DND-41 (cell line): ENCODE data around the gene CLEC2D.
"Not testable (repeated sequence)": the region's sequence is repeated elsewhere in the genome, so short reads cannot be mapped to it uniquely, and the experiment has no call there.

ENCODE experiments used
- ATAC-seq: fragments of 200-7000 bp; cut with Tn5 transposase; 3 replicates; pipeline ENCODE4 v1.9.1; 2021; ENCODE audit warnings: low read depth; ENCODE audit not compliant: insufficient read depth
- DNase-seq: peaks from one replicate; pipeline ENCODE4 v3.0.0-alpha.2; 2020
- H2AFZ ChIP-seq: 2 replicates; pipeline ENCODE4 v1.6.0; 2012; ENCODE audit warnings: low read depth, low read length
- H3K27ac ChIP-seq: 2 replicates; pipeline ENCODE4 v1.5.1; 2012; ENCODE audit warnings: low read length, inconsistent platforms
- H3K27me3 ChIP-seq: fragments of 200-600 bp; sonication (generic); 2 replicates; pipeline ENCODE4 v1.6.0; 2012; ENCODE audit warnings: low read length, mild to moderate bottlenecking, inconsistent platforms; ENCODE audit not compliant: insufficient read depth, poor library complexity
- H3K36me3 ChIP-seq: 2 replicates; pipeline ENCODE4 v1.5.1; 2012; ENCODE audit warnings: low read length, inconsistent platforms; ENCODE audit not compliant: insufficient read depth
- H3K4me1 ChIP-seq: 2 replicates; pipeline ENCODE4 v1.5.1; 2012; ENCODE audit warnings: mild to moderate bottlenecking, low read length; ENCODE audit not compliant: insufficient read depth
- H3K4me2 ChIP-seq: 2 replicates; pipeline ENCODE4 v1.6.0; 2012; ENCODE audit warnings: mild to moderate bottlenecking, moderate library complexity, low read length, inconsistent platforms; ENCODE audit not compliant: insufficient read depth
- H3K4me3 ChIP-seq, 2 experiments: fragments of 200-600 bp in 1 of 2; shearing (Covaris generic) in 1 of 2; 2 replicates each; pipeline ENCODE4 v1.5.1; 2012 to 2016; ENCODE audit warnings: inconsistent platforms in 2 of 2, low read length in 2 of 2, mild to moderate bottlenecking in 2 of 2, low read depth in 1 of 2, moderate library complexity in 1 of 2
- H3K79me2 ChIP-seq: 2 replicates; pipeline ENCODE4 v1.6.0; 2012; ENCODE audit warnings: low read length, inconsistent platforms; ENCODE audit not compliant: insufficient read depth
- H3K9ac ChIP-seq: 2 replicates; pipeline ENCODE4 v1.6.0; 2012; ENCODE audit warnings: low read depth, mild to moderate bottlenecking, inconsistent platforms, low read length, moderate library complexity
- H3K9me3 ChIP-seq: 2 replicates; pipeline ENCODE4 v1.5.1; 2012; ENCODE audit warnings: low read length, moderate library complexity, mild to moderate bottlenecking, inconsistent platforms; ENCODE audit not compliant: insufficient read depth, severe bottlenecking
- H4K20me1 ChIP-seq: 2 replicates; pipeline ENCODE4 v1.6.0; 2012; ENCODE audit warnings: low read length; ENCODE audit not compliant: insufficient read depth
- EZH2 ChIP-seq: IDR thresholded peaks from 3 replicates; pipeline ENCODE4 v1.6.1; 2012; ENCODE audit warnings: borderline replicate concordance, low read depth, mild to moderate bottlenecking, moderate library complexity, low read length, inconsistent platforms; ENCODE audit not compliant: severe bottlenecking
- TF ChIP-seq, protein P1 (sequence below): IDR thresholded peaks from 2 replicates; pipeline ENCODE4 v1.5.1; 2012; ENCODE audit warnings: borderline replicate concordance, low read length, moderate library complexity, mild to moderate bottlenecking; ENCODE audit not compliant: poor library complexity, severe bottlenecking; ENCODE audit errors: extremely low read depth

Gene CLEC2D

DNA sequence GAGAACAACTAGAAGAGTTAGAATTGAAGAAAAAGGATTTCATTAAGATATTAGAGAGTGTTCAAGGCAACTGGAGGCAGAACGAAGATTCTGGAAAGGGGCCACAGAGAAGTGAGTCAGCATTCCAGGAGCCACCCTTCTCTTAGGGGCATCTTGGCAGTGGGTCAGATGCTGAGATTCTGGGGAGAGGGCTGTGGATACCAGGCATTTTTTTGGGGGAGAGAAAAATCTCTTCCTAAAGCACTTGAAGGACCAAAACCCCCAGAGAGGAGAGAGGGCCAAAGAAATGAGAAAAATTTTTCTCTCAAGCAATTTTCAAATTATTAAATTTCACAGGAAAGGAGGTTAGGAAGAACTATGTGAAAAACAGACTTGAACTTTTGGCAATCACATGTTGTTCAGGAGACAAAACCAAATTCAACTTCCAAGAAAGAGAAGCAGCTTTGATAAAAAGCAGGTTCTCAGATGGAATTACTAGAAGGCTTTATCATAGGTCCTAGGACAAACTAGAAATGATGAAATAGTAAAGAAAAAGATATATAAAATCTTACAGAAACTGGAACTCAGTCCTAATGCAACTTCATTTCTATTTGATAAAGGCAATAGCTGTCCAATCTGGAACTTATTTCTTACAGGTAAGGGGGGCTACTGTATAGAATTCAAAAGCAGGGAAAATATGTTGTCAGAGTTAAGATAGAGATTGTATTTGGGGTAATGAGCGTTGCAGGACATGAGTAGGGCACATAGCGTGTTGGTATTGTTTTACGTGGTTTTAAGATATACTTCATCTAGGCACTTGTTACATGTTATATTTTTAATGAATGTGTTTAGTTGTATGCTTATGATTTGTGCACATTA is 1.1 kb upstream of the CLEC2D start:
- no peak overlapping the region for H3K27ac ChIP-seq
- no peaks in the 10 kb centered on the region for H3K79me2 ChIP-seq
- no peaks in the 10 kb centered on the region for H3K27me3 ChIP-seq

DNA sequence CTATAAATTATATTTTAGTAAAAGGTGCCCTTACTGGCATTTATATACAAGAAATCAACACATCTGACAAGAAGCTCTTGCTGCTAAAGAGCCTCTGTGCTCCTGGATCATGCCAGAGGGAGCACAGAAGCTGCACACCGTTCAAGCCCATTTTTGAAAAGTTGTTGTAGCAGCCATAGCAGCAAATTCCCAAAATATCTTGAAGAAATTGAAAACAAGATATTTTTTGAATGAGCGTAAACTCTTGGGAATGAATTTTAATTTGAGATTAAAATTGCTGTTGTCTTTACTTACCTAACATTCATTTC is 540 bp upstream of the CLEC2D start:
- TF ChIP-seq, protein P1, sequence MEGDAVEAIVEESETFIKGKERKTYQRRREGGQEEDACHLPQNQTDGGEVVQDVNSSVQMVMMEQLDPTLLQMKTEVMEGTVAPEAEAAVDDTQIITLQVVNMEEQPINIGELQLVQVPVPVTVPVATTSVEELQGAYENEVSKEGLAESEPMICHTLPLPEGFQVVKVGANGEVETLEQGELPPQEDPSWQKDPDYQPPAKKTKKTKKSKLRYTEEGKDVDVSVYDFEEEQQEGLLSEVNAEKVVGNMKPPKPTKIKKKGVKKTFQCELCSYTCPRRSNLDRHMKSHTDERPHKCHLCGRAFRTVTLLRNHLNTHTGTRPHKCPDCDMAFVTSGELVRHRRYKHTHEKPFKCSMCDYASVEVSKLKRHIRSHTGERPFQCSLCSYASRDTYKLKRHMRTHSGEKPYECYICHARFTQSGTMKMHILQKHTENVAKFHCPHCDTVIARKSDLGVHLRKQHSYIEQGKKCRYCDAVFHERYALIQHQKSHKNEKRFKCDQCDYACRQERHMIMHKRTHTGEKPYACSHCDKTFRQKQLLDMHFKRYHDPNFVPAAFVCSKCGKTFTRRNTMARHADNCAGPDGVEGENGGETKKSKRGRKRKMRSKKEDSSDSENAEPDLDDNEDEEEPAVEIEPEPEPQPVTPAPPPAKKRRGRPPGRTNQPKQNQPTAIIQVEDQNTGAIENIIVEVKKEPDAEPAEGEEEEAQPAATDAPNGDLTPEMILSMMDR = no peak
- no peak for TF ChIP-seq EZH2
- Histone ChIP-seq H3K4me1 (peaks cover 20% of the 10 kb centered on the region), H3K27me3 (no peaks in the 10 kb centered on the region), H3K9ac (no peak overlapping the region), H3K4me2 (no peak overlapping the region), H3K9me3 (no peaks in the 10 kb centered on the region), H2AFZ (no peak overlapping the region), H3K27ac (no peak overlapping the region), H3K36me3 (peaks cover 10% of the 10 kb centered on the region; the same call in 1 of the 2 replicates), H3K79me2 (no peaks in the 10 kb centered on the region), H3K4me3 (no peak overlapping the region), H4K20me1 (no peaks in the 10 kb centered on the region)
- ATAC-seq (no peak), DNase-seq (no peak)

More for the DNA sequence above, 1.1 kb upstream of the CLEC2D start:
- TF ChIP-seq, protein P1 = no peak
- no peak for TF ChIP-seq EZH2
- Histone ChIP-seq H3K4me1 (peaks cover 14% of the 10 kb centered on the region), H2AFZ (no peak overlapping the region), H3K36me3 (peaks cover 10% of the 10 kb centered on the region; the same call in 1 of the 2 replicates), H3K4me3 (no peak overlapping the region), H3K9ac (no peak overlapping the region), H3K9me3 (no peaks in the 10 kb centered on the region), H4K20me1 (no peaks in the 10 kb centered on the region), H3K4me2 (no peak overlapping the region)
- DNase-seq = no peak
- ATAC-seq = no peak

DNA sequence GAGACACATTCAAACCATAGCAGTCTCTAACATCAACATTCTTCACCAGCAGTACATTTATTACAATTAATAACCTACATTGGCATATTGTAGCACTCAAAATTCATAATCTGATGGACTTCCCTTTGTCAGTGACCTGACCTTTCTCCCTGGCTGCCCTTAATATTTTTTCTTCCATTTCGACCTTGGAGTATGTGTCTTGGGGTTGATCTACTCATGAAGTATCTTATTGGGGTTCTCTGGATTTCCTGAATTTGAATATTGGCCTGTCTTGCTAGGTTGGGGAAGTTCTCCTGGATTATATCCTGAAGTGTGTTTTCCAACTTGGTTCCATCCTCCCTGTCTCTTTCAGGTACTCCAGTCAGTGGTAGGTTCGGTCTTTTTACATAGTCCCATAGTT is 2.8 kb downstream of the CLEC2D start:
- not testable (repeated sequence) for H4K20me1 ChIP-seq, ATAC-seq, H3K9me3 ChIP-seq, H3K9ac ChIP-seq, H3K27me3 ChIP-seq, DNase-seq, H3K36me3 ChIP-seq, H3K4me2 ChIP-seq, H3K4me3 ChIP-seq, H2AFZ ChIP-seq, H3K27ac ChIP-seq, H3K79me2 ChIP-seq
- peaks cover 25% of the 10 kb centered on the region for H3K4me1 ChIP-seq

DNA sequence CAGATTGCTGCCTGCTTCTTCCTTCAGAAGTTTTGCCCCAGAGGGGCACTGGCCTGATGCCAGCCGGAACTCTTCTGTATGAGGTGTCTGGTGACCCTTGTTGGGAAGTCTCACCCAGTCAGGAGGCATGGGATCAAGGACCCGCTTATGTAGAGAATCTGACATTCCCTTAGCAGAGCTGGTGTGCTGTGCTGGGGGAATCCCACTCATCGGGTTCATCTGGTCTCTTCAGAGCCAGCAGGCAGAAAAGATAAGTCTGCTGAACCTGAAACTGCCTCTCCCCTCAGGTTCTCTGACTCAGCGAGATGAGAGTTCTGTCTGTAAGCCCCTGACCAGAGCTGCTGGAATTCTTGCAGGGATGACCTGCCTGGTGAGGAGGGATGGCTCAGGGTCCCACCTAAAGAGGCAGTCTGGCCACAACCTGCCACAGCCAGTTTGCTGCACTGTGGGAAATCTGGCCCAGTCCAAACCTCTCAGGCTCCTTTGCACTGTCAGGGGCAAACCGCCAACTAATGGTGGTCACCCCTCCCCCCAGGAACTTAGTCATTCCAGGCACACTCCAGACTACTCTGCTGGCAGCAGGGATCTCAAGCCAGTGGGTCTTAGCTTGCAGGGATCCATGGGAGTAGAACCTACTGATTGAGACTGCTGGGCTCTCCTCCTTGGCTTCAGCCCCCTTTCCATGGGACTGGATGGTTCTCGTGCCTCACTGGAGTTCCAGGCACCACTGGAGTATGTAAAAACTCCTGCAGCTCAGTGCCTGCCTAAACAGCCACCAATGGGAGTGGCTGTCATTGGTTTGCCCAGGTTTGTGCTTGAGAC is 4.1 kb downstream of the CLEC2D start:
- peak overlapping the region; percentile 70 for H3K27ac ChIP-seq
- no peak overlapping the region for H2AFZ ChIP-seq
- no peaks in the 10 kb centered on the region for H3K79me2 ChIP-seq
- H3K4me1 ChIP-seq = peaks cover 25% of the 10 kb centered on the region
- DNase-seq = peak; percentile 74
- no peaks in the 10 kb centered on the region for H3K27me3 ChIP-seq
- H4K20me1 ChIP-seq = no peaks in the 10 kb centered on the region
- H3K9ac ChIP-seq = peak overlapping the region; percentile 2
- TF ChIP-seq, protein P1 = no peak
- no peak for TF ChIP-seq EZH2
- H3K4me2 ChIP-seq = peak overlapping the region; percentile 19
- peak overlapping the region in 1 of 2 experiments; percentile 10; a peak in 1 of 4 replicates for H3K4me3 ChIP-seq
- H3K36me3 ChIP-seq = no peaks in the 10 kb centered on the region
- H3K9me3 ChIP-seq = no peaks in the 10 kb centered on the region
- ATAC-seq = peak; percentile 79
